ENCODE results near the gene CORO2B.

CORO2B gene

DNA sequence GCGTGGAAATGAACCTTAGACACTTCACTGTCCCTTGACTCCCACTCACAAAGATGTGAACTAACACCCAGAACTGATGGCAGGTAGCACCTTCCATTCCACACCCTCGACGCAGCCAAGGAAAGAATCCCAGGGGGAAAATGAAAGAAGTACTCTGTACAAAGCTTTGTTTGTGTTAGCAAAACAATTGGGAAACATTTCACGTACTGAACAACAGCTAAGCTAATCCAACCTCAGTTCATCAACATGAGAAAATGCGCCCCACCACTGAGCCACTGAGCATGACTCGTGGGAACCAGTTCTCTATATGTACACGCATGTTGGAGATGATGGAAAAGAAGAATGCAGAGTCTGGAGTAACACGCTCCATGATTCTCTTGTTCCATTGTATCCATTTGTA lies 32.0 kb downstream of the CORO2B start:
- no peak for DNase-seq

DNA sequence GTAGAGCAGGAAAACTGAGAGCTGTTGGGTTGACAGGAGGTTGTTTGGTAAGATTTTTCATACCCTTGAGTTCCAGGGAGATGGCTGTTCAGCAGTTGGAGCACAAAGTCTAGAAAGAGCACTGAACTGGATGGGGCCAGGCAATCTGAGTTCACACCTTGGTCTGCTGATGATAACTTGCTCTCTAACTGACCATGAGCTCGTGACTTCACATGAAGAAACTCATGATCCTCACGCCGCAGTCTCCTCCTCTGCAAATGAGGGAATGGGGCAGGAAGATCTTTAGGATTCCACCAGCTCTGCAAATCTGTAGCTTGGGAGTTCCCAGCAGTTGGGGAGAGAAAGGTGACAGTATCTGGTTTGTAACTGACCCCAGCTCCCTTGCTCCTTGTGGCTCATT lies 33.7 kb downstream of the CORO2B start:
- DNase-seq = no peak

DNA sequence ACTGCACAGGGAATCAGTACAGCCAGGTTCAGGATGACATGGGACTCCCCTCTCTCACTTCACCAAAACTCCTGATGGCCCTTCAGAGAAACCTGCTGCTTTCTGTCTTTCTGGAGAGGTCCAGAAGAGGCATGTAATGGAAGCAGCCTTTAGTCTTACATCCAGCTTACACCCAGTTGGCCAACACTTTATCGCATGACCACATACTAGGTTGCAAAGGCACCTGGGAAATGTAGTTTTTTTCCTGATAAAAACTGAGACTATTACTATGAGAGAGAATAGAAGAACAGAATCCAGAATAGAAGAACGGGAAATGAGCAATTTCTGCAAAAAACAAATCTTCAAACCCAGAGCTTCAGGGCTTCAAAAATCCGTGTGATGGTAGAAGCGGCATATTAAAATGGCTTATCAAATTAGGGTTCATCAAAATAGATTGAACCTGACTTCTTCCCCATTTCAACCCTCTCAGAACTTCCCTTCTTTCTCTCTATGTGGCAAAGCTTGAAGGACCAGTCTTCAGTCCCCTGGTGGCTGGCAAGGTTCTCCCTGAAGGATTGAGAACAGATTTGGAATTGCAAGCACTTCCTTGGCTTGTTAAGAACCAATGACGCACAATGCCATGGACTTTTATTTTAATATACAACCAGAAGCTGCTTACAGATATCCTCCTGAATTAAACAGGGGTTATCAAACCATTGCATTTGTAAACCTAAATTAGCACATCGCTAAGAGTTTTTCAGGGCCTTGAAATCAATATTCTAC lies 34.4 kb downstream of the CORO2B start:
- no peak for DNase-seq

GRCh38 chr15:68614286-68615035 lies 35.7 kb downstream of the CORO2B start:
- DNase-seq = no peak

DNA sequence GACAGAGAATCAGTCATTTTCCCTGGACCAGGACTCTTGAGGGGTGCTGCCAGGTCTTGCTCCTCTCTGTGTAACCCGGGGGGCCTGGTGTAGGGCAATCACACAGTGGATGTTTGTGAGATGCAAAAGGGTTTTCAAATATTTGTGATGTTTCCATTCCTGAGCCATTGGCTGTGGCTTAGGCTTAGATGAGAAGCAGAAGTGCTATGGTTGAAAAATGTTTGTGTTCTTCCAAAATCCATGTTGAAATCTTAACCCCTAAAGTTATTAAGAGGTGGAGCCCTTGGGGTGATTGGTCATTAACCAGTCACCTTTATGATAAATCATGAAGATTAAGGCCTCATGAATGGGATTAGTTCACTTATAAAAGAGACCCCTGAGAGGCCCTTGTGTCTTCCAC lies 36.5 kb downstream of the CORO2B start:
- no peak for DNase-seq

- no peak for DNase-seq
These were observed 37.0 kb downstream of the CORO2B start for GRCh38 chr15:68615811-68616210.

DNA sequence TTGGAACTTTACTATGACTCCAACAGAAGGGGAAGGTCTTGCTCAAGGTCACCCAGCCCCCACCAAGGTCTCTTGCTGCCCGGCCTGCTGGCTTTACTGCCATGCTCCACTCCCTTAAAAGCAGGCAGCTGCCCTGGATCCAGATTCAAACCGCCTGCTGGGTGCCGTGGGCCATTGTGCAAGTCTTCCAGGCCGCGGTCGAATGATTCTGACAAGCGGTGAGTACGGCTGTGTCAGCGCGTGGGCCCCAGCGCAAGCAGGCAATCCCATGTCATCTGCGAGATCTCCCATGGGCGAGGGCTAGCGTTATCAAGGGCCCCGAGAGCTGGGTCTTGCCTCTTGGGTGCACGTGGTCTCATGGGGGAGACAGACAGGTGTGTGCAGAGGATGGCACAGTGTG lies 37.6 kb downstream of the CORO2B start:
- DNase-seq = no peak

DNA sequence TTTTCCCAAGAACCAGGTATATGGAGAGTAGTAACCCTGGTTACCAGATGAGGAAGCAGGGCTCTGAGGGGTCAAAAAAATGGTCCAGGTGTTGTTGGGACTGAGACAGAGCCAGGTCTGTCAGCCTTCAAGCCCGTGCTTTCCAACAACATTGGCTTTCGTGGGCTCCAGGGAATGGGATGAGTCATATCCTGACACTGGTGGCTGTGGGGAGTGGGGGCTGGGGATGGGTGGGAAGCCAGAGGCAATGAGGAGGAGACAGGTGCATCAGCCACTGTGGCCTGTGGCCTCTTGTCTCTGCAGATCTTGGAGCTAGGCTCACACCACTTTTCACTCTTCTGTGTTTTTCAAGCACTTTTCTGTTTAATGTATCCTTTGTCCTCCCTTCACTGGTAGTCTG lies 38.2 kb downstream of the CORO2B start:
- no peak for DNase-seq

GRCh38 chr15:68617777-68618176 lies 39.0 kb downstream of the CORO2B start:
- no peak for DNase-seq

DNA sequence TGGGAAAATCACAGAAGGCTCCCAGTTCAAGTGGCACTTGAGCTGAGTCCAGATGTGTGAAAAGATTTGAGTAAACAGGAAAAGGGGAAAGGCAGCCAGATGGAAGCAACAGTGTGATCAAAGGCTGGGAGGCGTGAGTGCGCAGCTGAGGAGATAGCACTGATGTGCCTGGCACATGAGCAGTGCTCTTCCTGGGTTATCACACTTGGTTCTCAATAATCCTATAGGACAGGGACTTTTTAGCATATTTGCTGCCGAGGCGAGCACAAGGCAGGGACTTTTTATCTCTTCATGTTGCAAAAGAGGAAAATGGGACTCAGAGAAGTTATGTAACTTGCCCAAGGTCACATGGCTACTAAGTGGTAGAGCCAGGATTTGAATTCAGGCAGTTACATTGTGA lies 39.6 kb downstream of the CORO2B start:
- DNase-seq = no peak

DNA sequence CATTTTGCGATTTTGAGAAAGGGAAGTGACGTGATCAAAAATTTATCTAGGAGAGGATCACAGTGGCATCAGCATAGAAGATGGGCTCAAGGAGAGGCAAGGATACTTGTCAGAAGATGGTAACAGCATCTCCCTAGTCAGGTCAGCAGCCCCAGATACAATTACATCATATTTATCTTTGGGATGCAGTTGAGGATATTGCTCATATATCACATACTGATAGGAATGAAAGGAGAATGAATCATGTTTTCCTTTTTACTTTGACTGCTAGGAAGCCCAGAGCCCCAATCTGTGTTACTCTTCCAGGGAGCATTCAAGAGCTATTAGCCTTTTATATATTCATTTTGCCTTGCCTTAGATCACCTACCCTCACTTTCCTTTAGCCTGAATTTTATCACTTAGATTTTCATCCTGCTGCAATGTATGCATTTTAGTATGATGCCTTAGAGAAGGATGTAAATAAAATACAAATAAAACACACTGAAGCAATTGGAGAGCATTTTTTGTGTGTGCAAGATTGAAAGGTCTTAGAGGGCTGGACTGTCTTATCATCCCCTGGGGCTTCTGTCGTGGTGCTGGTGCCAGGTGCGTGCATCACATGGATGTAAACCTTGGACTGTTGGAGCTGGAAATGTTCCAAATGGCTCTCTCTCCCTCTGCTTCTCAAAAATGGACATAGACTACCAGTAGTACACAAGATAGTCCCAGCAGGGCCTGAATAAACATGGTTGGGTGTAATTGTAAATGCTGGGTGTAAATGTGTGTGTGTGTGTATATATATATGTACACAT lies 40.3 kb downstream of the CORO2B start:
- DNase-seq = no peak

- DNase-seq = no peak
These were observed 42.1 kb downstream of the CORO2B start for GRCh38 chr15:68620721-68621527.

DNA sequence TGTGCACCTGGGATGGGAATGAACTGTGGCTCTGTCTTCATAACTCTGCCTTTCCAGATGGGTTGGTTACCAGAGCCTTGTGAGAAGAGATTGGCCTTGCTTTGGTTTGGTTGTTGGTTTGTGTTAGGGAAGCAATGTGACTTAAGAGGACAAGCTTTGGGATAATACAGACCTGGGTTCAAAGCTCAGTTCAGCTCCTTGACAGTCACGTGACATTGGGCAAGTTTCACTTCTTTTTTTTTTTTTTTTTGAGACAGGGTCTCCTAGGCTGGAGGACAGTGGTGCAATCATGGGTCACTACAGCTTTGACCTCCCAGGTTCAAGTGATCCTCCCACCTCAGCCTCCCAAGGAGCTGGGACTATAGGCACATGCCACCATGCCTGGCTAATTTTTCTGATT lies 42.7 kb downstream of the CORO2B start:
- DNase-seq = no peak

DNA sequence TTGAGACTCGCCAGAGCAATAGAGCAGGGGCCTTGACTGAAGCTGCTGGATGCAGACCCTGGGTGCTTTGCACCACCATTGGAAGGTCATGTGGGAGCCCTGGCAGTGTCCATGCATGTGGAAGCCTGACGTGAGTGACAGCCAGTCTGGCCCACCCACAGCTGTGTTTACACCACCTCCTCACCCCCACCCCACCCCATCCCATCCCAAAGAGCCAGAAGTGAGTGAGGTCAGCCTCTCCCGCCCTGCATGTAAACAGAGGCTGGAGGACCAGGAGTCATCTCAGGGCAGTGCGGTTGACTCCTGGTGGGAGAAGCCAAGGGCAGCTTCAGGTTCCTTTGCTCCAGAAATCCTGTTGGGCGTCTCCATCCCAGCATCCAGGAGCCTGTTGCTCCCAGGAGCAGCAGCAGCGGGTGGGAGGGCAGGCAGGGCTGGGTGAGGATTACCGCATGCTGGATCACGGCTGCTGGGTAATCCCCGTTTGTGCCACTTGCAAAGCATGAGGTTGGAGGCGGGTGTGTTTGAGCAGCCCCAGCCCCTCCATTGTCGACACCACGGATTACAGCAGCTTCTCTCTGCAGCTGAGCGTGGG lies 44.6 kb downstream of the CORO2B start:
- DNase-seq = no peak

GRCh38 chr15:68625853-68626252 lies 47.1 kb downstream of the CORO2B start:
- no peak for DNase-seq

GRCh38 chr15:68626283-68626682 lies 47.5 kb downstream of the CORO2B start:
- no peak for DNase-seq

DNA sequence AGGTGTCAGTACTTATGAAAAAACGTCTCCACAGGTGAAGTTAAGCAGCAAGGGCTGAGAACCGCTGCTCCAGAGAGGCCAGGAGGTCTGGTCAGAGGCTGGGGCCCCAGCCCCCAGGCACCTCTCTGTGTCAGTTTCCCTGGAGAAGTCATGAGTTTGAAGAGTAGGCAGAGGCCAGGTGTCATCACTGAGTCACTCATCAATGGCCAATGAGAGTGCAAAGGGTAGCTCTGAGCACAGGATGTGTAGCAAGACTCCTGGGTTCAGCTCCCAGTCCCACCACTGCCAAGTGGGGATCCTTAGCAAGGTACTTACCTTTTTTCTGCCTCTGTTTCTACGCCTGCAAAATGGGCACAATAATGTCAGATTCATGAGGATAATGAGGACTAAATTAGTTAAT lies 47.9 kb downstream of the CORO2B start:
- DNase-seq = no peak

DNA sequence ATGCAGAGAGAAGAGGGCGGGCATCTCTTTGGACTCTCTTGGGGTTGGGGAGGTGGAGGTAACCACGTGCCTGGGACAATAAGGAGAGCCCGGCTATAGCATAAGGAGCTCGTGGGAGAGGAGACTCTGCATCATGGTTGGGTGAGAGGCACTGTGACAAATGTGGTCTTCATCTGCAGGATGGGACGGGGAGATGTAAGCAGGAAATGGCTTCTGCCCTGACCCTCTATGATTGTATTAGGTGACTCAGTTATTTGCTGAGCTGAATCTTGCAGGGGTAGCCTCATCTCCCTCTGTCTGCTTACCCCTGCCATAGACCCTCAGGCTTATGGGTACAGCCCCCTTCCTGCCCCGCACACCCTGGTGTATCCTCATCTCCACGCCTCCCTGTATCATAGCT lies 48.7 kb downstream of the CORO2B start:
- DNase-seq = no peak

DNA sequence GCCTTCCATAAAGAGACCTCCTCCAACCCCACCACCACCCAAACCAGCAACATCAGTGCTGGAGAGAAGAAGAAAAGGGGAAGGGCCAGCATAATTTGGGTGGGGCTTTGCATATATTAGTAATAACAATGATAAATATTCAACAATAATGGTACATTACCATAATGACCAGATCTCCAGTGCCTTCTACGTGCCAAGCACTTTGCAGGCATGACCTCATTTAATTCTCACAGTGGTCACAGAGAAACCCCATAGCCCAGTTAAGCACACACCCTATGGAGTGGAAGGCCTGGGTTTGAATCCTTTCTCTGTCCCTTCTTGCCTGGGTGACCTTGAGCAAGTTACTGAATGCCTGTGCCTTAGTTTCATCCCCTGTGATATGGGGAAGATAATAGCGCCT lies 49.2 kb downstream of the CORO2B start:
- DNase-seq = no peak

- no peak for DNase-seq
These were observed 50.9 kb downstream of the CORO2B start for GRCh38 chr15:68629519-68630210.

GRCh38 chr15:68630211-68630555 lies 51.4 kb downstream of the CORO2B start:
- DNase-seq = no peak

DNA sequence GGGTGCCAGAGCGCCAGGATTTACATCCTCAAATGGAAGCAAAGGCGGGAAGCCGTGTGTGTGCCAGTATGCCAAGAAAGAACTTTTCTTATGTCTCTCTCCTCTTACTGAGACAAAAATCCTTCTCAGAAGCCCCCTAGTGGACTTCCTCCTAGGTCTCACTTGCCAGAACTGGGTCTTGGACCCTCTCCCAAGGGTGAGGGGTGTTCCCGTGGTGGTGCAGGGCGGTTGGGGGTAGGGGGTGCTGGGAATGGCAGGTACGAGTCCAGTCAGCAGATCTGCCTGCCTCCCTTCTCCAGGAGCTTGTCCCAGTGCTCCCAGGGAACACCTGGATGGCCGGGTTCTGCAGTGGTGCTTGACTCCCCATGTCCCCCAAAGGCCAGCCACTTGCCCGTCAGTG lies 52.0 kb downstream of the CORO2B start:
- no peak for DNase-seq

Measured in activated CD4-positive, alpha-beta T cell treated with anti-CD3 and anti-CD28 coated beads for 4 hours (primary cell).